BJ (cell line): ENCODE measurements around the gene OST4. TPM values are rescaled to one million over a fixed set of nuclear protein-coding genes. Genes with fewer than 3 reads are reported as not detected.

ENCODE experiments used
- CTCF ChIA-PET: fragments of 350-600 bp; formaldehyde crosslinking; extraction: SDS; loops from one replicate; lab custom pipeline; 2021; ENCODE audit warnings: antibody characterized with exemption, inconsistent platforms; lab: Yijun Ruan, JAX
- POLR2A ChIA-PET: fragments of 300-600 bp; sonication (Branson Sonifier 250); formaldehyde crosslinking; extraction: SDS; loops from one replicate; lab custom pipeline; 2021; ENCODE audit warnings: antibody characterized with exemption; lab: Charles Lee
- DNase-seq: peaks from one replicate; pipeline ENCODE4 v3.0.0-alpha.2; 2011; ENCODE audit warnings: low read depth
- H3K27me3 ChIP-seq: 2 replicates; pipeline ENCODE4 v1.6.0; 2011; ENCODE audit warnings: low read length; ENCODE audit not compliant: control insufficient read depth, insufficient read depth
- H3K36me3 ChIP-seq: 2 replicates; pipeline ENCODE4 v1.5.1; 2011; ENCODE audit warnings: low read length; ENCODE audit not compliant: control insufficient read depth, insufficient read depth
- H3K4me3 ChIP-seq: 2 replicates; pipeline ENCODE4 v1.5.1; 2011; ENCODE audit warnings: low read depth, mild to moderate bottlenecking, control low read depth, low read length
- polyA plus RNA-seq: library from polyadenylated mRNA; depleted of rRNA; stranded (reverse); fragments of >200 nt; gene quantifications from 2 replicates; pipeline ENCODE4 v1.2.3, GENCODE V29; 2011
- TF ChIP-seq, protein P1 (sequence below): IDR thresholded peaks from 2 replicates; pipeline ENCODE4 v1.5.1; 2011; ENCODE audit warnings: low read depth, mild to moderate bottlenecking, control low read depth, inconsistent platforms, low read length, moderate library complexity; ENCODE audit not compliant: insufficient read depth

Gene OST4
- polyA plus RNA-seq, 1 experiment: 887 TPM

DNA sequence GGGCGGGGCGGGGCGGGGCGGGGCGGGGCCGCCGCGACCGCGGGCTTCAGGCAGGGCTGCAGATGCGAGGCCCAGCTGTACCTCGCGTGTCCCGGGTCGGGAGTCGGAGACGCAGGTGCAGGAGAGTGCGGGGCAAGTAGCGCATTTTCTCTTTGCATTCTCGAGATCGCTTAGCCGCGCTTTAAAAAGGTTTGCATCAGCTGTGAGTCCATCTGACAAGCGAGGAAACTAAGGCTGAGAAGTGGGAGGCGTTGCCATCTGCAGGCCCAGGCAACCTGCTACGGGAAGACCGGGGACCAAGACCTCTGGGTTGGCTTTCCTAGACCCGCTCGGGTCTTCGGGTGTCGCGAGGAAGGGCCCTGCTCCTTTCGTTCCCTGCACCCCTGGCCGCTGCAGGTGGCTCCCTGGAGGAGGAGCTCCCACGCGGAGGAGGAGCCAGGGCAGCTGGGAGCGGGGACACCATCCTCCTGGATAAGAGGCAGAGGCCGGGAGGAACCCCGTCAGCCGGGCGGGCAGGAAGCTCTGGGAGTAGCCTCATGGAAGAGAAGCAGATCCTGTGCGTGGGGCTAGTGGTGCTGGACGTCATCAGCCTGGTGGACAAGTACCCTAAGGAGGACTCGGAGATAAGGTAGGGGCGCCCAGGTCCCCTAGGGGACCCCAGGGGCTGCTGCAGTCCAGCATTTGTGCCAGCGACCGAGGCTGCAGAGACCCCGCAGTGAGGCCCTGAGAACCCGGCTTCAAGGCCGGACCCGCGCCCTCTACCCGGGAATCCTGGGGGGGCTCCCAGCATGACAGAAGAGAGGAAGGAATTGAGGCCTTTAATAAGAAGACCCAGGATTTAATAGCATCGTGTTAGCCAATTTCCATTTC is 15.5 kb upstream of the OST4 start, which contains the start of gene KHK:
Gene KHK, plus strand, starts transcription at position 49 of the 870 bp plus-strand sequence. Its CDS starts 488 bp downstream, at position 537.
- ChIA-PET CTCF (interaction anchor here (0.6 to 3.3 kb wide), 20 partner anchors 8 to 195 kb away, joined by 3 to 30 read pairs (median 3); partner anchors contain the start of genes AGBL5, EMILIN1, TMEM214 and TRIM54), POLR2A (interaction anchor here (0.7 to 0.8 kb wide), 2 partner anchors 8 to 16 kb away, joined by 3 to 10 read pairs; partner anchors contain the start of gene OST4)
- Histone ChIP-seq H3K4me3 (peak within 1 kb of the TSS; percentile 49), H3K27me3 (no peaks in the 10 kb centered on the region), H3K36me3 (peaks cover 12% of the 10 kb centered on the region; the same call in 1 of the 2 replicates)
- DNase-seq: no peak
- TF ChIP-seq, protein P1, sequence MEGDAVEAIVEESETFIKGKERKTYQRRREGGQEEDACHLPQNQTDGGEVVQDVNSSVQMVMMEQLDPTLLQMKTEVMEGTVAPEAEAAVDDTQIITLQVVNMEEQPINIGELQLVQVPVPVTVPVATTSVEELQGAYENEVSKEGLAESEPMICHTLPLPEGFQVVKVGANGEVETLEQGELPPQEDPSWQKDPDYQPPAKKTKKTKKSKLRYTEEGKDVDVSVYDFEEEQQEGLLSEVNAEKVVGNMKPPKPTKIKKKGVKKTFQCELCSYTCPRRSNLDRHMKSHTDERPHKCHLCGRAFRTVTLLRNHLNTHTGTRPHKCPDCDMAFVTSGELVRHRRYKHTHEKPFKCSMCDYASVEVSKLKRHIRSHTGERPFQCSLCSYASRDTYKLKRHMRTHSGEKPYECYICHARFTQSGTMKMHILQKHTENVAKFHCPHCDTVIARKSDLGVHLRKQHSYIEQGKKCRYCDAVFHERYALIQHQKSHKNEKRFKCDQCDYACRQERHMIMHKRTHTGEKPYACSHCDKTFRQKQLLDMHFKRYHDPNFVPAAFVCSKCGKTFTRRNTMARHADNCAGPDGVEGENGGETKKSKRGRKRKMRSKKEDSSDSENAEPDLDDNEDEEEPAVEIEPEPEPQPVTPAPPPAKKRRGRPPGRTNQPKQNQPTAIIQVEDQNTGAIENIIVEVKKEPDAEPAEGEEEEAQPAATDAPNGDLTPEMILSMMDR: no peak

DNA sequence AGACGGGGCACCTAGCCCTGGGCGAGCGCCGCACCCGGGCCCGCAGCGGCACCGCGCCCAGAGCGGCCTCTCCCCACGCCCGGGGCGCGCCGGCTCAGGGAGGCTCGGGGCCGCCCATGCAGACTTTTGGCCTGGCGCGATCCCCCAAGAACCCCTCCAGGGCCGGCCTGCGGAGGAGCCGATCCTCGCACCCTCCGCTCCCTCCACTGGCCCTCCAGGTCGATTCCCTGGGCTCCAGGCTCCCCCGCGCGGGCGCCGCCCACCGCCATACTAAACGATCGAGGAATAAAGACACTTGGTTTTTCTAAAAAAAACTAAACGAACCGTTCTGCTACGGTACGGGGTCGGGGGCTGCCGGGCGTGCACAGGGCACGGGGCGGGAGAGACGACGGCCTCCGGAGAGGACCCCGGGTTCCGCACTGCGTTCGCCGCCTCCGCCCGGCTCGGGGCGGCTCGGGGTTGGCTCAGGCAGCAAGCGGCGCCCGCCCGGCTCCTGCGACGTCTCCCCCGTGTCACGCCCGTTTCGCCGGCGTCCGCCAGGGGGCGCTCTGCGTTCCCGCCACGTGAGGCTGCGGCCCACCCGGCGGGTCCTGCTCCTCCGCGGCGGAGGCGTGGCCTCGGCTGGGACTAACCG is 14.8 kb upstream of the OST4 start:
- DNase-seq: peak; percentile 49
- ChIA-PET POLR2A (no interaction called here), CTCF (interaction anchor here (0.6 to 3.1 kb wide), 19 partner anchors 11 to 194 kb away, joined by 3 to 30 read pairs (median 3); partner anchors contain the start of gene AGBL5)
- TF ChIP-seq, protein P1: peak; percentile 51
- H3K27me3 ChIP-seq: no peaks in the 10 kb centered on the region
- H3K36me3 ChIP-seq: peaks cover 12% of the 10 kb centered on the region; the same call in 1 of the 2 replicates
- peak overlapping the region; percentile 49 for H3K4me3 ChIP-seq

DNA sequence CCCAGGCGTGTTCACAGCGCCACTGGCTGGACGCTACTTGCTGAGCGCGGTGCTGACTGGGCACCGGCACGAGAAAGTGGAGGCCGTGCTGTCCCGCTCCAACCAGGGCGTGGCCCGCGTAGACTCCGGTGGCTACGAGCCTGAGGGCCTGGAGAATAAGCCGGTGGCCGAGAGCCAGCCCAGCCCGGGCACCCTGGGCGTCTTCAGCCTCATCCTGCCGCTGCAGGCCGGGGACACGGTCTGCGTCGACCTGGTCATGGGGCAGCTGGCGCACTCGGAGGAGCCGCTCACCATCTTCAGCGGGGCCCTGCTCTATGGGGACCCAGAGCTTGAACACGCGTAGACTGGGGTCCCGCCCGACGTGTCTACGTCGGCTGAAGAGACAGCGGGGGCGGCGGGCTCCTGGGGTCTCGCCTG is 14.2 kb upstream of the OST4 start:
- ChIA-PET CTCF (interaction anchor here (0.5 to 3.1 kb wide), 15 partner anchors 11 to 131 kb away, joined by 3 to 30 read pairs (median 3); partner anchors contain the start of gene AGBL5), POLR2A (no interaction called here)
- TF ChIP-seq, protein P1: peak; percentile 66
- Histone ChIP-seq H3K36me3 (peaks cover 12% of the 10 kb centered on the region), H3K4me3 (peak overlapping the region; percentile 49), H3K27me3 (no peaks in the 10 kb centered on the region)
- no peak for DNase-seq

DNA sequence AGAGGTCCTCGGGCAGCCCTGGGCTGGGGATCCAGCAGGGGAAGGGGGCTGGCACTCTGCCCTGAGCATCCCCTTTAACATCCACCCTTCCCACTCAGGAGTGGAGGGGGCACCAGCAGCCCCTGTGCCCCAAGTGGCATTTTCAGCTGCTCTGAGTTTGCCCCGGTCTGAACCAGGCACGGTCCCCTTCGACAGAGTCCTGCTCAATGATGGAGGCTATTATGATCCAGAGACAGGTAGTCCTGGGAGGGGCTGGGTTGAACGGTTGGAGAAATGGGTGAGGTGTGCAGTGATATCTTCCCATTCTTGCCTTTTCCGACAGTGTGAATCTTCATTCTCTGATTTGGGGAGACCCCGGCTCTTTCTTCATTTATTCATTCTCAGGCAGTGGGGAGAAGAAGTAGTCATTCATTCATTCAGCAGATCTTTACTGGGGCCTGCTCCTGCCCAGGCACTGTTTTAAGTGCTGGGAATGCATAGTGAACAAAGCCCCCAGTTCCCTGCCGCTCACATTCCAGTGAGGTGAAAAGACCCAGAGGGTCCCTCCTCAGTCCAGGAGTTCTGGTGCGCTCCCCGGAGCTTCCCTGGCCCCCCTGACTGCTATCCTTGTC is 13.7 kb upstream of the OST4 start:
- ChIA-PET CTCF (interaction anchor here (0.5 to 3.0 kb wide), 15 partner anchors 11 to 130 kb away, joined by 3 to 30 read pairs (median 3); no protein-coding TSS in a partner anchor), POLR2A (no interaction called here)
- TF ChIP-seq, protein P1: no peak
- Histone ChIP-seq H3K36me3 (peaks cover 17% of the 10 kb centered on the region), H3K4me3 (peak overlapping the region; percentile 49; the same call in 1 of the 2 replicates), H3K27me3 (no peaks in the 10 kb centered on the region)
- no peak for DNase-seq
